Keratinocyte (primary cell): Measurements from ENCODE around the gene CHD3. TPM values are rescaled to one million over a fixed set of nuclear protein-coding genes. Genes with fewer than 3 reads are reported as not detected.

Source experiments
- DNase-seq: peaks from one replicate; pipeline ENCODE4 v3.0.0-alpha.2; 2011; ENCODE audit warnings: low read depth, missing footprints, low spot score
- FAIRE-seq: peaks from 2 replicates; lab custom pipeline; 2011; peaks lifted over from hg19 to GRCh38; lab: Jason Lieb, UNC
- H2AFZ ChIP-seq: 2 replicates; pipeline ENCODE4 v1.6.0; 2012; ENCODE audit warnings: low read length, control low read depth, inconsistent platforms; ENCODE audit not compliant: control insufficient read depth
- H3K27ac ChIP-seq: 2 replicates; pipeline ENCODE4 v1.5.1; 2011; ENCODE audit warnings: low read length; ENCODE audit not compliant: control insufficient read depth, insufficient read depth
- H3K27me3 ChIP-seq: 3 replicates; pipeline ENCODE4 v1.6.0; 2011; ENCODE audit warnings: low read length; ENCODE audit not compliant: control insufficient read depth, insufficient read depth; ENCODE audit errors: extremely low read depth
- H3K36me3 ChIP-seq, 2 experiments: 2 replicates in 1 of 2; 3 replicates in 1 of 2; pipeline ENCODE4 v1.5.1; 2011; ENCODE audit warnings: low read length in 2 of 2, mild to moderate bottlenecking in 1 of 2; ENCODE audit not compliant: control insufficient read depth in 2 of 2, insufficient read depth in 2 of 2; ENCODE audit errors: extremely low read depth in 1 of 2
- H3K4me1 ChIP-seq: 3 replicates; pipeline ENCODE4 v1.5.1; 2011; ENCODE audit warnings: low read length; ENCODE audit not compliant: control insufficient read depth, insufficient read depth; ENCODE audit errors: extremely low read depth
- H3K4me2 ChIP-seq: 3 replicates; pipeline ENCODE4 v1.6.0; 2011; ENCODE audit warnings: low read depth, low read length; ENCODE audit not compliant: control insufficient read depth, insufficient read depth; ENCODE audit errors: extremely low read depth
- H3K4me3 ChIP-seq, 3 experiments: fragments of 200-600 bp in 1 of 3; sonication (generic) in 1 of 3; 2 replicates in 2 of 3; 3 replicates in 1 of 3; pipeline ENCODE4 v1.5.1; 2011 to 2016; ENCODE audit warnings: low read length in 3 of 3, mild to moderate bottlenecking in 3 of 3, control low read depth in 2 of 3, inconsistent platforms in 1 of 3, low read depth in 1 of 3, mixed read lengths in 1 of 3, mixed run types in 1 of 3, moderate library complexity in 1 of 3; ENCODE audit not compliant: control insufficient read depth in 2 of 3, insufficient read depth in 2 of 3; ENCODE audit errors: extremely low read depth in 1 of 3
- H3K79me2 ChIP-seq: 2 replicates; pipeline ENCODE4 v1.6.0; 2012; ENCODE audit warnings: low read length; ENCODE audit not compliant: control insufficient read depth, insufficient read depth
- H3K9ac ChIP-seq: 3 replicates; pipeline ENCODE4 v1.6.0; 2011; ENCODE audit warnings: low read length; ENCODE audit not compliant: control insufficient read depth, insufficient read depth; ENCODE audit errors: extremely low read depth
- H3K9me1 ChIP-seq: 3 replicates; pipeline ENCODE4 v1.6.0; 2011; ENCODE audit warnings: low read length; ENCODE audit not compliant: control insufficient read depth, insufficient read depth; ENCODE audit errors: extremely low read depth
- H3K9me3 ChIP-seq: 2 replicates; pipeline ENCODE4 v1.5.1; 2012; ENCODE audit warnings: low read depth, low read length; ENCODE audit not compliant: control insufficient read depth
- H4K20me1 ChIP-seq: 3 replicates; pipeline ENCODE4 v1.6.0; 2011; ENCODE audit warnings: low read length; ENCODE audit not compliant: control insufficient read depth, insufficient read depth; ENCODE audit errors: extremely low read depth
- CTCF ChIP-seq, 3 experiments: IDR thresholded peaks in 1 of 3; conservative IDR thresholded peaks in 1 of 3; optimal IDR thresholded peaks in 1 of 3; 2 replicates in 2 of 3; 3 replicates in 1 of 3; pipeline versions ENCODE3 to v1.5.1; 2011; ENCODE audit warnings: low read length in 3 of 3, mild to moderate bottlenecking in 3 of 3, moderate library complexity in 2 of 3, control low read depth in 1 of 3, inconsistent platforms in 1 of 3; ENCODE audit not compliant: insufficient read depth in 2 of 3; ENCODE audit errors: extremely low read depth in 1 of 3
- EZH2 ChIP-seq: IDR thresholded peaks from one replicate; pipeline ENCODE4 v1.6.1; 2012; ENCODE audit warnings: inconsistent platforms, mild to moderate bottlenecking, low read length, moderate library complexity
- dilution Hi-C: fragments of 300-500 bp; cut with MboI; formaldehyde crosslinking; loops from one replicate; pipeline ENCODE4 v1.7.0; 2020; ENCODE audit warnings: low sequenced_read_pairs; ENCODE audit not compliant: extremely low pct_ligation_motif_present
- polyA plus RNA-seq, 5 experiments: library from polyadenylated mRNA; depleted of rRNA in 3 of 5; stranded (reverse) in 3 of 5; stranded (forward) in 1 of 5; unstranded in 1 of 5; fragments of >200 nt; gene quantifications; 1 replicate in 1 of 5; 2 replicates in 3 of 5; 3 replicates in 1 of 5; pipeline versions ENCODE4 v1.2.1 to v1.2.3, GENCODE V29; 2011 to 2012; ENCODE audit warnings: missing spikeins in 2 of 5, low read depth in 1 of 5, low replicate concordance in 1 of 5

CHD3 gene
- polyA plus RNA-seq, 1 donor (not counting 4 experiments of a cell fraction or from before 2014, with no cell fraction given): 30.1 TPM

GRCh38 chr17:7883781-7884386 lies 4.7 kb upstream of the CHD3 start:
- Histone ChIP-seq H2AFZ (peak overlapping the region; percentile 72), H3K4me2 (peak overlapping the region; percentile 84)
- FAIRE-seq: no peak

GRCh38 chr17:7884581-7885366 lies 3.8 kb upstream of the CHD3 start:
- no peak for DNase-seq
- Histone ChIP-seq H3K27ac (peak overlapping the region; percentile 89), H3K4me2 (no peak overlapping the region), H3K27me3 (no peaks in the 10 kb centered on the region), H3K9me1 (no peaks in the 10 kb centered on the region), H3K4me1 (peaks cover 48% of the 10 kb centered on the region), H2AFZ (no peak overlapping the region), H3K9me3 (no peaks in the 10 kb centered on the region), H3K79me2 (peaks cover 17% of the 10 kb centered on the region), H3K36me3 (peaks cover 5 to 15% of the 10 kb centered on the region in 2 experiments), H3K4me3 (peak overlapping the region in 2 of 3 experiments; percentile 76 to 86), H4K20me1 (no peaks in the 10 kb centered on the region), H3K9ac (peak overlapping the region; percentile 86)
- TF ChIP-seq CTCF (optimal IDR thresholded peaks at IDR 0.05 in 1 of 3, IDR thresholded peaks at IDR 0.05 in 1 of 3, conservative IDR thresholded peaks at IDR 0.05 in 1 of 3; ENCODE audit: extremely low read depth in 1 of 3, insufficient read depth in 2 of 3, low read length in 3 of 3) (no peak), EZH2 (no peak)
- no peak for FAIRE-seq
- dilution Hi-C loops: no loop called here

More at GRCh38 chr17:7883781-7884386, 4.7 kb upstream of the CHD3 start:
- peak overlapping the region; percentile 67 for H3K9ac ChIP-seq
- no peaks in the 10 kb centered on the region for H4K20me1 ChIP-seq
- H3K27ac ChIP-seq: peak overlapping the region; percentile 8
- no peaks in the 10 kb centered on the region for H3K27me3 ChIP-seq
- no peak for DNase-seq
- TF ChIP-seq CTCF (optimal IDR thresholded peaks at IDR 0.05 in 1 of 3, IDR thresholded peaks at IDR 0.05 in 1 of 3, conservative IDR thresholded peaks at IDR 0.05 in 1 of 3; ENCODE audit: extremely low read depth in 1 of 3, insufficient read depth in 2 of 3, low read length in 3 of 3) (no peak), EZH2 (no peak)
- H3K36me3 ChIP-seq: peaks cover 6 to 12% of the 10 kb centered on the region in 2 experiments
- no peaks in the 10 kb centered on the region for H3K9me1 ChIP-seq
- no peaks in the 10 kb centered on the region for H3K9me3 ChIP-seq
- H3K4me3 ChIP-seq: peak overlapping the region; percentile 42 to 63 (median 58)
- H3K79me2 ChIP-seq: peaks cover 12% of the 10 kb centered on the region
- peaks cover 39% of the 10 kb centered on the region for H3K4me1 ChIP-seq
- dilution Hi-C loops: no loop called here
